Subcutaneous abdominal adipose tissue (tissue), 5 donors: Measurements from ENCODE around the gene THSD7A.

Source experiments
- H3K27ac ChIP-seq: one replicate; pipeline ENCODE4 v1.7.0; 2013; ENCODE audit warnings: low read depth, mild to moderate bottlenecking, inconsistent platforms, low read length, moderate library complexity
- H3K27me3 ChIP-seq, 5 donors: one replicate each; pipeline ENCODE4 v1.7.0; 2013; ENCODE audit warnings: low read length in 5 of 5, inconsistent platforms in 1 of 5; ENCODE audit not compliant: control insufficient read depth in 5 of 5, insufficient read depth in 4 of 5
- H3K36me3 ChIP-seq, 5 donors: one replicate each; pipeline ENCODE4 v1.7.0; 2013; ENCODE audit warnings: low read length in 5 of 5; ENCODE audit not compliant: control insufficient read depth in 5 of 5, insufficient read depth in 5 of 5
- H3K4me1 ChIP-seq, 5 donors: one replicate each; pipeline ENCODE4 v1.7.0; 2013; ENCODE audit warnings: low read length in 5 of 5, mild to moderate bottlenecking in 3 of 5, moderate library complexity in 1 of 5; ENCODE audit not compliant: control insufficient read depth in 5 of 5, insufficient read depth in 5 of 5
- H3K4me3 ChIP-seq, 5 donors: one replicate each; pipeline ENCODE4 v1.7.0; 2013; ENCODE audit warnings: low read length in 5 of 5, low read depth in 1 of 5
- H3K9ac ChIP-seq, 5 donors: one replicate each; pipeline ENCODE4 v1.7.0; 2013; ENCODE audit warnings: low read length in 5 of 5, mild to moderate bottlenecking in 4 of 5, moderate library complexity in 3 of 5
- H3K9me3 ChIP-seq, 5 donors: one replicate each; pipeline ENCODE4 v1.7.0; 2013; ENCODE audit warnings: low read length in 5 of 5; ENCODE audit not compliant: control insufficient read depth in 5 of 5
- donor health status: healthy.
- donor health status: healthy.
- donor health status: healthy.
- donor health status: healthy.
- donor health status: healthy.

The THSD7A gene

GRCh38 chr7:11818281-11818680 is 13.7 kb downstream of the THSD7A start:
- Histone ChIP-seq H3K27me3 (no peaks in the 10 kb centered on the region), H3K27ac (no peak overlapping the region), H3K4me3 (no peak overlapping the region), H3K4me1 (no peaks in the 10 kb centered on the region), H3K9ac (no peak overlapping the region), H3K36me3 (no peaks in the 10 kb centered on the region), H3K9me3 (no peaks in the 10 kb centered on the region)

DNA sequence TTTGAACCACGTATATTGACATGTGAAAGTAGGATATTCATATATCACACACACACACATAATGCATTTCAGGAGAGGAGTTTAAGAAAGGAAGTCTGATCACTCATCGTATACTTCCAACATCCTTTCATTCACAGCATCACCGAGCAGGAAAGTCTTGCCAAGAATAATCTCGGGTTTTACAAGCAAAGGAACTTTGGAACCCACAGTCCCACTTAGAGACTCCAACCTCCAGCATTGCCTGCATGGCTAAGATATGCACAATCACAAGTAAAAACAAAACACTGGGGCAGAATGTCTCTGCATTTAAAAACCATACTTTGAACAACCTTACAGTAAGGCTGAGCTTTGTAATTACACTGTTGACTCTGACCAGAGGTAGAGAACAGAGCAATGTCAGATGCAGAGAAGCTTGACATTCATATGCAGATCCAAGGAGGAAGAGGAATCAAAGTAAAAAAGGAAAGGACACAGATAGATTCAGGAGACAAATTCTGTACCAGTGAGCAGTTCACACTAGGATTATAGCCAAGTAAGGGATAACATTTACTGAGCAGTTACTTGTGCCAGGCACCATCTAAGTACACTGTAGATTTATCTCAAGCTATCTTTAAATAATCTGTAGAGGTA is 14.8 kb downstream of the THSD7A start:
- Histone ChIP-seq H3K27ac (no peak overlapping the region), H3K4me1 (no peaks in the 10 kb centered on the region), H3K27me3 (no peaks in the 10 kb centered on the region), H3K9ac (no peak overlapping the region), H3K4me3 (no peak overlapping the region), H3K36me3 (no peaks in the 10 kb centered on the region), H3K9me3 (no peaks in the 10 kb centered on the region)

DNA sequence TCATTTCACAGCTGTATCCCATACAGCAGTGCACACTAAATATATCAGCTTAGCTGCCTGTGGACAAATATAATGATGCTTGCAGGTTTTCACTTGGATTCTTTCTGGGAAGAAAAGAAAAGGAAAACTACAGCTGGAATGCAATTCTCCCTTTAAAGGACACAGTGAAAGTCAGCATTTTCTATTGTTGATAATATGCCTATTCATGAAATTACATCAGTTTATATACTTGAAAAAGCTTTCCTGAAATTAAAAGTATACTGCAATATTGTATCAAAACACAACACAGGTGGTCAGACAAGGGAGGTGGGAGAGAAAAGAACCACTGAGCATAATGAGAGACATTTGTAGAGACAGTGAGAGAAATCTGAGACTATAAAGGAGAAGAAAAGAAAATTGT is 20.3 kb downstream of the THSD7A start:
- Histone ChIP-seq H3K27ac (no peak overlapping the region), H3K4me1 (no peaks in the 10 kb centered on the region), H3K9me3 (no peaks in the 10 kb centered on the region), H3K27me3 (no peaks in the 10 kb centered on the region), H3K9ac (no peak overlapping the region), H3K4me3 (no peak overlapping the region), H3K36me3 (no peaks in the 10 kb centered on the region)

DNA sequence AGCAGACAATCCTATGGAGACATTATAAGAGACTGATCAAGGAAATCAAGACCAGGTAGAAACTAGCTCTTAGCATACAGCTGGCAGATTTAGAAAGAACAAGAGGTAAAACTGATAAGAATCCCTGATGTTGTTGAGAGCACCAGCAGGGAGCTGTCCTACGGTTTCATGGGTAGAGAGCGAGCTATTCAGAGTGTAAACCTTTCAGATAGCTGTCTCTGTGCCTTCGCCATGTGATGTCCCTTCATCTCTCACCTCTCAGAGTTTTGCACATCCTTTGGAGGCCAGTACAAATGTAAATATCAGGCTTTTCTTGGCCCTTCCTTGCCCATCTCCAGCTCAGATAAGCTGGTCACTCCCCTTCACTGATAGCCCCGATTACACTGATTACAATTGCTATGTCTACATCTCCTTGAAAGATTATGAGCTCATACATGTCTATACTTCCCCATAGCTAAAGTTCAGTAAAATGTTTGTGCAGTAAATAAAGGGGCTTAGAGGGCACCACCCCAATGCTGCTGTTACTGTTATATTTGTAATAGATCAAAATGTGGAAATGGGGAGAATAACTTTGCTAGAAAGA is 21.9 kb downstream of the THSD7A start:
- Histone ChIP-seq H3K27me3 (no peaks in the 10 kb centered on the region), H3K27ac (no peak overlapping the region), H3K36me3 (no peaks in the 10 kb centered on the region), H3K4me1 (no peaks in the 10 kb centered on the region), H3K4me3 (no peak overlapping the region), H3K9me3 (no peaks in the 10 kb centered on the region), H3K9ac (no peak overlapping the region)

GRCh38 chr7:11807000-11807399 is 25.0 kb downstream of the THSD7A start:
- H3K4me3 ChIP-seq = no peak overlapping the region
- no peaks in the 10 kb centered on the region for H3K4me1 ChIP-seq
- H3K36me3 ChIP-seq = no peaks in the 10 kb centered on the region
- no peak overlapping the region for H3K9ac ChIP-seq
- no peaks in the 10 kb centered on the region for H3K27me3 ChIP-seq
- H3K9me3 ChIP-seq = no peaks in the 10 kb centered on the region
- no peak overlapping the region for H3K27ac ChIP-seq

GRCh38 chr7:11804621-11805020 is 27.4 kb downstream of the THSD7A start:
- no peaks in the 10 kb centered on the region for H3K27me3 ChIP-seq
- H3K27ac ChIP-seq = no peak overlapping the region
- H3K9me3 ChIP-seq = no peaks in the 10 kb centered on the region
- H3K4me3 ChIP-seq = no peak overlapping the region
- no peak overlapping the region for H3K9ac ChIP-seq
- H3K4me1 ChIP-seq = no peaks in the 10 kb centered on the region
- H3K36me3 ChIP-seq = no peaks in the 10 kb centered on the region

DNA sequence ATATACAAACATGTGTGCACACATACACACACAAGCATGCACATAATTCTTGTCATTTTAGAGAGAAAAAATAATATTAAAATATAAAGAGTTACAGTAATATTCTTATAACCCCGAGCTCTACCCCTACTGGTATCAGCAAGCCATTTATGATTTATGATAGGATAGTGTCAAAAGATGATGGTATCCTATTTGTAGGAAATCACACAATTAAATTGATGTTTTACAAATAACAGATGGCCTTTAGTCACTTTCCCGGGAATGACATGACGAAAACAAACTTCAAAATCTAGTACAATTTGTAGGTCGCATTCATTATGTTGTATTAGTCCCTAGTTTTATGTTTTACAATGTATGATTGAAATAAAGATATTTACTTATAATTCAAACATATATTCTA is 36.8 kb downstream of the THSD7A start:
- Histone ChIP-seq H3K9ac (no peak overlapping the region), H3K36me3 (no peaks in the 10 kb centered on the region), H3K27ac (no peak overlapping the region), H3K9me3 (no peaks in the 10 kb centered on the region), H3K4me3 (no peak overlapping the region), H3K27me3 (no peaks in the 10 kb centered on the region), H3K4me1 (no peaks in the 10 kb centered on the region)

GRCh38 chr7:11792166-11792565 is 39.8 kb downstream of the THSD7A start:
- Histone ChIP-seq H3K27me3 (no peaks in the 10 kb centered on the region), H3K4me3 (no peak overlapping the region), H3K4me1 (no peaks in the 10 kb centered on the region), H3K36me3 (no peaks in the 10 kb centered on the region), H3K9me3 (no peaks in the 10 kb centered on the region), H3K9ac (no peak overlapping the region), H3K27ac (no peak overlapping the region)

- Histone ChIP-seq H3K9me3 (no peaks in the 10 kb centered on the region), H3K4me3 (no peak overlapping the region), H3K9ac (no peak overlapping the region), H3K36me3 (no peaks in the 10 kb centered on the region), H3K27me3 (no peaks in the 10 kb centered on the region), H3K27ac (no peak overlapping the region), H3K4me1 (no peaks in the 10 kb centered on the region)
Observed at GRCh38 chr7:11788568-11788967, 43.4 kb downstream of the THSD7A start.

DNA sequence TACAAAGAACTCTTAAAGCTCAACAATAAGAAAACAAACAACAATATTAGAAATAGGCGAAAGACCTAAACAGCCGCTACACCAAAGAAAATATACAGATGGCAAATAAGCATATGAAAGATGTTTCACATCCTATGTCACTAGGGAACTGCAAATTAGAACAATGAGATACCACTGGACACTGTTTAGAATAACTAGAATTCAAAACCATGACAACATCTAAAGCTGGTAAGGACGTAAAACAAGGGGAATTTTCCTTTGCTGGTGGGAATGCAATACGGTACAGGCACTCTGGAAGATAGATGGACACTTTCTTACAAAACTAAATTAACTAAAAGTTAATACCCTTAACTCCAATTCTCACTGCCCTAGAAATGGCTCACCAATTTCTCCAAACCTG is 44.5 kb downstream of the THSD7A start:
- Histone ChIP-seq H3K4me1 (no peaks in the 10 kb centered on the region), H3K4me3 (no peak overlapping the region), H3K36me3 (no peaks in the 10 kb centered on the region), H3K9ac (no peak overlapping the region), H3K27me3 (no peaks in the 10 kb centered on the region), H3K27ac (no peak overlapping the region), H3K9me3 (no peaks in the 10 kb centered on the region)
